B cell (primary cell): Measurements from ENCODE around the gene SLC27A5.

Experiments used
- CTCF ChIP-seq: fragments of 200-600 bp; IDR thresholded peaks from one replicate; pipeline ENCODE4 v1.8.0; 2022; ENCODE audit warnings: antibody characterized with exemption, mild to moderate bottlenecking
- EZH2 ChIP-seq: IDR thresholded peaks from 2 replicates; pipeline ENCODE4 v1.6.1; 2012; ENCODE audit warnings: borderline replicate concordance, low read depth, mild to moderate bottlenecking, moderate library complexity, low read length; ENCODE audit not compliant: insufficient read depth, poor library complexity, severe bottlenecking

GRCh38 chr19:58466760-58467589, 44.8 kb downstream of the SLC27A5 start, which contains the start of gene ZNF324:
- TF ChIP-seq CTCF (no peak), EZH2 (no peak)
